DMS 273 (cell line): ENCODE results near the gene COL21A1.

Experiments used
- DNase-seq: peaks from one replicate; lab custom pipeline; 2025; ENCODE audit not compliant: unreplicated experiment; lab: John Stamatoyannopoulos, UW

The COL21A1 gene

GRCh38 chr6:56140090-56140489 lies 107.3 kb downstream of the COL21A1 start:
- no peak for DNase-seq

DNA sequence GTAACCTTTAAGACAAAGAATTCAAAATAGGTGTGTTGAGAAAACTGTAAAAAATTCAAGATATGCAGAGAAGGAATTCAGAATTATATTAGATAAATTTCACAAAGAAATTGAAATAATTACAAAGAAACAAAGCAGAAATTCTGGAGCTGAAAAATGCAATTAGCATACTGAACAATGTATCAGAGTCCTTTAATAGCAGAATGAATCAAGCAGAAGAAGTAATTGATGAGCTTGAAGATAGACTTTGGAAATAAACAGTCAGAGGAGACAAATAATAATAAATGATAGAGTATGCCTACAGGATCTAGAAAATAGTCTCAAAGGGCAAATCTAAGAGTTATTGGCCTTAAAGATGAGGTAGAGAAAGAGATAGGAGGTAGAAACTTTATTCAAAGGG lies 131.7 kb downstream of the COL21A1 start:
- no peak for DNase-seq

DNA sequence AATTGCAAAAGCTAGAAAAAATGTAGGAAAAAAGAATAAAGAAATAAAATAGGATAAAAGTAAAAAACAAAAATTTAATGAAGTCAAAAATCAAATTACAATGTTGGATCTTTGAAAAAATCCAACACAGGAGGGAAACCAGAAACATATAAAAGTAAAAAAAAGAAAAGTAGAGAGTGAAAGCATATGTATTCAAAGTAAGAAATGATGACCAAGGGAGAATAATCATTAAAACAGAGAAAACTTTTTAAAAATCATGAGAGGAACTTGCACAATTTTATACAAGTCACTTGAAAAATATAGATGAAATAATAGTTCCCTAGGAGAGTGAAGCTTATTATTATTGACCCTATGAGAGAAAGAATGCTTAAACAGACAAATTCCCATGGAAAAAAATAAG lies 138.2 kb downstream of the COL21A1 start:
- DNase-seq: no peak

DNA sequence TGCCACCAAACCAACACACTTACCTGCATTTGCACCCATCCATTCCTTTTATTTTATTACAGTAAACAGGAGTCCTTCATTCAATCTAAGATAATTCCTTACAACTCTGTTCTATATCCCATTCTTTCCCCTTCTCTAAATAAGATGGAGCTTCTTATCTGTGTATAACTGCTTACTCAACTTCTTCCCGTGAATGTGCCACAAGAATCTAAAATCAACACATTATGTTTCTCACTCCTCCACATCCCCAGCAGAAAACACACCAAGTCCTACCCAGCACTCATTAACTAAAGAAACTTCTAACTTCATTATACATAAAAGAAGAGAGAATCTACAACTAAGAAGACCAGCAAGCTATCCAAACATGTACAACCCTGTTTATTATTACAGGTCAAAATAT lies 141.1 kb downstream of the COL21A1 start:
- DNase-seq: no peak

- DNase-seq: no peak
These were observed 142.8 kb downstream of the COL21A1 start for GRCh38 chr6:56104591-56104990.

GRCh38 chr6:56102216-56102615 lies 145.2 kb downstream of the COL21A1 start:
- DNase-seq: no peak

GRCh38 chr6:56101141-56101553 lies 146.2 kb downstream of the COL21A1 start:
- DNase-seq: no peak

DNA sequence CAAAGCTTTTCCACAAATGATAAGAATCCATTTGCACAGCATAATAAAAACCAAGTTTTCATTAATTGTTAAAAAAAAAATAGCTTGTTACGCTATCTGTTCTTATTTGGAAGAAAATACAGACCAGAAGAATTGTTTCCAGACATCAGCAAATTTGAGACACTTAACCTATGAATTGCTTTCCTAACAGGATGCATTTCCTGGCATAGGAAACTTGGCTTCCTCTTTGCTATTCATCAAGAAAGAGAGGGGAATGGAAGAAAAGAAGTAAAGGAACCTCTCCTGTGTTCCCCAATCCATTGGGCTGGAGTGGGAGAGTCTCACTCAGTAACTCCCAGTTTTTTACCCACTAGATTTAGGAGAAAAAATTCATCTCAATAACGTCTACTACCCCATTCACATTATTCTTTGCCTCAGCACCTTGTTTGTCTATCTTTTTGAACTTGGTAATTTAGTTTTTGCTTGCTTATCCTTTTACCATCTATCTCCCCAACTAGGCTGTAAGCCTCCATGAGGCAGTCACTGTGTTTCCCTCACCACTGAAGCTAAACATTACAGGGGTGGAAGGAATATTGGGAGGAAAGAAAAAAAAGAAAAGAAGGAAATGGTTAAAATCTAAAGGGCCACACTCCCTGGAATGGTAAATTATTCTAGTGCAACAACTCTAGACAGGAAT lies 150.3 kb downstream of the COL21A1 start:
- no peak for DNase-seq

GRCh38 chr6:56096541-56096940 lies 150.8 kb downstream of the COL21A1 start:
- DNase-seq: no peak

GRCh38 chr6:56093776-56094175 lies 153.6 kb downstream of the COL21A1 start:
- no peak for DNase-seq

- peak; percentile 3 for DNase-seq
These were observed 156.1 kb downstream of the COL21A1 start for GRCh38 chr6:56091159-56091869.

GRCh38 chr6:56088641-56089040 lies 158.7 kb downstream of the COL21A1 start:
- DNase-seq: no peak

DNA sequence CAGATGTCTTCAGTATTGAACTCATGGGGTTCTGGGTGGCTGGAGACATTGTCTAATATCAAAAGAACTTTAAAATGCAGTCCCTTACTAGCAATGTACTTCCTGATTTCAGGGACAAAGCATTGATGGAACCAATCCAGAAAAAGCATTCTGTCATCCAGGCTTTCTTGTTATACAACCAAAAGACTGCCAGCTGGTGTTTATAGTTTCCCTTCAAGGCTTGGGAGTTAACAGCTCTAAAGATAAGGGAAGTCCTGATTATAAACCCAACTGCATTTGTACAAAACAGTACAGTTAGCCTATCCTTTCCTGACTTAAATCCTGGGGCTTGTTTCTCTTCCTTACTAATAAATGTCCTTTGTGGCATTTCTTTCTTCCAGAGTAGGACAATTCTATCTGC lies 160.0 kb downstream of the COL21A1 start:
- peak; percentile 85 for DNase-seq

DNA sequence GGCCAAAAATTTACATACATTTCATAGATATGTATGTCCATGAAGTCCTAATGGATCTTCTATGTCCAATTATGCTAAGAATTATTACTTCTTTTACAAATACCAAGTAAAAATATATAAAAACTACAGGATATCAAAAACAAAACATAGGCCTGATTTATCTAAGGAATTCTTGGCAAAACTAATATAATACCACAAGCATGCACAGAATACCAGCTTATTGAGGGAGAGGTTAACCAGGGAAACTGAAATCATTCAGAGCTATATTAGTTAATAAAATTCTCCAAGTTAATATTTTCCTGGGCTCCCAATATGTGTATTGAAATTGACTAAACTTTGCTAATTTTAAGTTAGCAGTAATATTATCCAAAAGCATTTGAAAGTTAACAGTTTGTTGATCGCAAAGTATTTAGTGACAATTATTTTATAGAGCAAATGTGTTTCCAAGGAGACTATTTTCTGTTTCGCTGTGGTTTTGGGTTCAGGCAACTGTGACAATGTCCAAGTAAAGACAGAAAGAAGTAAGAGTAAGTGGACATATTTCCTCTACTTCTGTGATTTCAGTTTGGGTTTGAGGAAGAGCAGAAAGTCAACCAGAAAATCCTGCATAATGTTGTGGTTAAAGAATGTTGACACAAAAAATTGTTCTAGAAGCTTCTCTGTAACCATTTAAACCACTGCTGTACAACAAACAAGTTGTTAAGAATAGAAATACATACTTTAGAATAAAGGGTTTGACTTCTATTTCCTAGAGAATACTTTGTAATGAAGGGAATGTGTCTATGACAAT lies 167.4 kb downstream of the COL21A1 start:
- DNase-seq: no peak

GRCh38 chr6:56076033-56076432 lies 171.3 kb downstream of the COL21A1 start:
- peak; percentile 26 for DNase-seq

DNA sequence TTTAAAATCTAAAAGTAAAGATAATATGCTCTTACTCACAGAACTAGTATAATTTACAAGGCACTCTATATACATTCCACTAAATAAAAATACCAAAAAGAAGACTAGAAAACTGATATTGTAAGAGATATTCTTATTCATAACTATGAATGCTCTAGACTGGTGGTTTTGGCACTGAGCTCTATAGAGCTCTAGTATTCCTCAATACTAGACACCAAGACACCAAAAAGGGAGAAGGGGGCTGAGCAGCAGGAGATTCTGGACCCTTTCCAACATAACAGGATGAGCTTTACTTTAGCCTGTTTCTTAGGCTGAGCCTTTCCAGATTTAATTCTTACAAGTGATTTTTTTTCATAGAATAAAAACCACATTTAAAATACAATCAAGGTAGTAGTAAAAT lies 173.6 kb downstream of the COL21A1 start:
- no peak for DNase-seq

GRCh38 chr6:56073315-56073714 lies 174.1 kb downstream of the COL21A1 start:
- DNase-seq: no peak

- no peak for DNase-seq
These were observed 174.5 kb downstream of the COL21A1 start for GRCh38 chr6:56072856-56073255.

- no peak for DNase-seq
These were observed 182.0 kb downstream of the COL21A1 start for GRCh38 chr6:56065408-56065807.

- peak; percentile 2 for DNase-seq
These were observed 184.5 kb downstream of the COL21A1 start for GRCh38 chr6:56062836-56063235.

DNA sequence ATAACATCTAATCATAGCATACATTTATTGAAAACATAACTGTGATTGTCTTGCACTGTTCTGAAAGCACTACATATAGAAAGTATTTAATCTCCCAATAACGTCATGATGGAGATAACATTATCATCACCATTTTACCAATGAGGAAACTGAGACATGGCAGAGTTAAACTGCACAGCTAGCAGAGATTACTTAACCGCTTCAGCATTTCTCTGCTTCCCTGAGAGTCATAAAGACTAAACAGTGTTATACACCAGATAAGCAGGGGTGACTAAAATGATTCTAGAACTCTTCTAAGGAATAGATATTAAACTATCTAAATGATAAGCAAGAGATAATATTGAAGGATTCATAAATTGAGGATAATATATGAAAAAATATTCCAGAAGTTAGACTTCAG lies 188.7 kb downstream of the COL21A1 start:
- DNase-seq: no peak
